ENCODE data around the gene UBE2K. TPM values are rescaled to one million over a fixed set of nuclear protein-coding genes. Genes with fewer than 3 reads are reported as not detected.
"Not testable (repeated sequence)": the region's sequence is repeated elsewhere in the genome, so short reads cannot be mapped to it uniquely, and the experiment has no call there.

Gene UBE2K
- total and polyA plus RNA-seq, 7 donors, result 25.2 to 56.4 (median 37.3) TPM

GRCh38 chr4:39668887-39669286, 29.0 kb upstream of the UBE2K start:
- H3K36me3 ChIP-seq, result no peaks in the 10 kb centered on the region
- H3K27me3 ChIP-seq, result no peaks in the 10 kb centered on the region
- no peaks in the 10 kb centered on the region for H3K9me3 ChIP-seq
- no peak overlapping the region for H3K4me3 ChIP-seq
- 83 to 89% methylated on average over 2 of the region's 2 CpGs for WGBS, 2 donors
- no peak for DNase-seq
- TF ChIP-seq POLR2A (IDR thresholded peaks at IDR 0.05) (no peak), EP300 (IDR thresholded peaks at IDR 0.05) (no peak), CTCF (IDR thresholded peaks at IDR 0.05) (no peak)
- H3K4me1 ChIP-seq, result no peaks in the 10 kb centered on the region
- no peak overlapping the region for H3K27ac ChIP-seq
- intact Hi-C loops (cut with DNase I), result no loop called here

DNA sequence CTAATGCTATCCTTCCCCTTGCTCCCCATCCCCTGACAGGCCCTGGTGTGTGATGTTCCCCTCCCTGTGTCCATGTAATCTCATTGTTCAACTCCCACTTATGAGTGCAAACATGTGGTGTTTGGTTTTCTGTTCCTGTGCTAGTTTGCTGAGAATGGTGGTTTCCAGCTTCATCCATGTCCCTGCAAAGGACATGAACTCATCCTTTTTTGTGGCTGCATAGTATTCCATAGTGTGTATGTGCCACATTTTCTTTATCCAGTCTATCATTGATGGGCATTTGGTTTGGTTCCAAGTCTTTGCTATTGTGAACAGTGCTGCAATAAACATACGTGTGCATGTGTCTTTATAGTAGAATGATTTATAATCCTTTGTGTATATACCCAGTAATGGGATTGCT, 27.6 kb upstream of the UBE2K start:
- H3K36me3 ChIP-seq; H3K4me1 ChIP-seq; H3K4me3 ChIP-seq; intact Hi-C loops (cut with DNase I); DNase-seq; H3K9me3 ChIP-seq; H3K27ac ChIP-seq; H3K27me3 ChIP-seq: not testable (repeated sequence)
- WGBS, 2 donors, result 0 to 69% methylated on average over 1 of the region's 1 CpG

GRCh38 chr4:39675681-39676080, 22.3 kb upstream of the UBE2K start:
- intact Hi-C loops (cut with DNase I); H3K9me3 ChIP-seq; H3K27ac ChIP-seq; H3K4me1 ChIP-seq; DNase-seq; H3K4me3 ChIP-seq; H3K36me3 ChIP-seq; H3K27me3 ChIP-seq: not testable (repeated sequence)
- 96 to 98% methylated on average over 10 of the region's 10 CpGs for WGBS, 2 donors

- H3K4me1 ChIP-seq; H3K4me3 ChIP-seq; intact Hi-C loops (cut with DNase I); H3K9me3 ChIP-seq; H3K27me3 ChIP-seq; H3K36me3 ChIP-seq; DNase-seq; H3K27ac ChIP-seq: not testable (repeated sequence)
- WGBS, 2 donors, result 91 to 96% methylated on average over 2 of the region's 2 CpGs
Measured at GRCh38 chr4:39681003-39681402, 16.9 kb upstream of the UBE2K start.

- intact Hi-C loops (cut with DNase I), result no loop called here
- no peak for DNase-seq
- no peak for TF ChIP-seq EP300 (IDR thresholded peaks at IDR 0.05)
- TF ChIP-seq POLR2AphosphoS5 (IDR thresholded peaks at IDR 0.05), result no peak
- no peak for TF ChIP-seq POLR2A (IDR thresholded peaks at IDR 0.05)
- no peak for TF ChIP-seq CTCF (IDR thresholded peaks at IDR 0.05)
- Histone ChIP-seq H3K27ac (no peak overlapping the region), H3K27me3 (no peaks in the 10 kb centered on the region), H3K36me3 (no peaks in the 10 kb centered on the region), H3K9me3 (no peaks in the 10 kb centered on the region), H3K4me1 (no peaks in the 10 kb centered on the region), H3K4me3 (no peak overlapping the region)
- 72 to 86% methylated on average over 2 of the region's 2 CpGs for WGBS, 2 donors
Measured at GRCh38 chr4:39682138-39682537, 15.8 kb upstream of the UBE2K start.

GRCh38 chr4:39685990-39686389, 11.9 kb upstream of the UBE2K start:
- TF ChIP-seq POLR2AphosphoS5 (IDR thresholded peaks at IDR 0.05) (no peak), CTCF (IDR thresholded peaks at IDR 0.05) (no peak), EP300 (IDR thresholded peaks at IDR 0.05) (no peak), POLR2A (IDR thresholded peaks at IDR 0.05) (no peak)
- intact Hi-C loops (cut with DNase I), result no loop called here
- Histone ChIP-seq H3K27me3 (no peaks in the 10 kb centered on the region), H3K4me1 (no peaks in the 10 kb centered on the region), H3K27ac (no peak overlapping the region), H3K4me3 (no peak overlapping the region), H3K36me3 (no peaks in the 10 kb centered on the region), H3K9me3 (no peaks in the 10 kb centered on the region)
- WGBS, 2 donors, result 0% methylated on average over 1 of the region's 1 CpG
- DNase-seq, result no peak
